K562 (cell line): ENCODE measurements around the gene CNIH4. TPM values are rescaled to one million over a fixed set of nuclear protein-coding genes. Genes with fewer than 3 reads are reported as not detected.

Experiments
- ATAC-seq: fragments of 200-7000 bp; cut with Tn5 transposase; 3 replicates; pipeline ENCODE4 v1.9.1; 2020; ENCODE audit warnings: moderate library complexity
- BruUV-seq: library from RNA; stranded (reverse); fragments of 400-500 nt; replicated peaks from 2 replicates; lab custom pipeline; 2021; lab: Mats Ljungman, UMichigan
- CTCF ChIA-PET: fragments of 300-600 bp; formaldehyde crosslinking; extraction: SDS; loops from one replicate; lab custom pipeline; 2021; ENCODE audit warnings: low intra/inter-chr PET ratio; lab: Yijun Ruan, JAX
- POLR2A ChIA-PET: fragments of 300-600, 350-650 bp; sonication (Branson Sonifier 250); formaldehyde crosslinking; extraction: SDS; loops from one replicate; lab custom pipeline; 2021; ENCODE audit warnings: antibody characterized with exemption, inconsistent platforms; lab: Yijun Ruan, JAX
- DNase-seq, 4 experiments: peaks; one replicate each; pipeline versions ENCODE4 v3.0.0 to v3.0.0-alpha.2; 2011 to 2018; ENCODE audit warnings: low spot score in 3 of 4, mixed read lengths in 3 of 4; ENCODE audit errors: extremely low read depth in 1 of 4
- FAIRE-seq: peaks from 2 replicates; lab custom pipeline; 2011; peaks lifted over from hg19 to GRCh38; lab: Jason Lieb, UNC
- H2AFZ ChIP-seq: 2 replicates; pipeline ENCODE4 v1.6.0; 2011; ENCODE audit warnings: low read depth, low read length, control low read depth, inconsistent platforms
- H3K27ac ChIP-seq: fragments of 200-600 bp; 3 replicates; pipeline ENCODE4 v1.8.0; 2011; ENCODE audit warnings: low read depth, mild to moderate bottlenecking, control low read depth, inconsistent platforms, low read length, moderate library complexity, mixed read lengths; ENCODE audit errors: extremely low read depth
- H3K27me3 ChIP-seq, 2 experiments: fragments of 300-600 bp in 1 of 2; 2 replicates in 1 of 2; 3 replicates in 1 of 2; pipeline versions ENCODE4 v1.6.0 to v1.8.0; 2011; ENCODE audit warnings: inconsistent platforms in 2 of 2, low read length in 2 of 2, mild to moderate bottlenecking in 1 of 2, mixed read lengths in 1 of 2, moderate library complexity in 1 of 2; ENCODE audit not compliant: control insufficient read depth in 2 of 2, insufficient read depth in 2 of 2
- H3K36me3 ChIP-seq: fragments of 300-600 bp; 3 replicates; pipeline ENCODE4 v1.8.0; 2011; ENCODE audit warnings: mild to moderate bottlenecking, low read length, inconsistent platforms; ENCODE audit not compliant: control insufficient read depth, insufficient read depth
- H3K4me1 ChIP-seq, 2 experiments: fragments of 200-600 bp in 1 of 2; replicated peaks in 1 of 2; 2 replicates in 1 of 2; 3 replicates in 1 of 2; pipeline versions ENCODE4 v1.5.1 to v1.8.0; 2011; ENCODE audit warnings: inconsistent platforms in 2 of 2, low read length in 2 of 2, mild to moderate bottlenecking in 1 of 2, mixed read lengths in 1 of 2, moderate library complexity in 1 of 2; ENCODE audit not compliant: control insufficient read depth in 2 of 2, insufficient read depth in 2 of 2
- H3K4me2 ChIP-seq: 2 replicates; pipeline ENCODE4 v1.6.1; 2011; ENCODE audit warnings: low read length, control low read depth, inconsistent platforms, mixed read lengths; ENCODE audit not compliant: insufficient read depth
- H3K4me3 ChIP-seq: fragments of 200-600 bp; sonication (generic), shearing (Covaris generic); 2 replicates; pipeline ENCODE4 v1.5.1; 2016; ENCODE audit warnings: control low read depth, inconsistent platforms
- H3K79me2 ChIP-seq: fragments of 200-600 bp; 3 replicates; pipeline ENCODE4 v1.8.0; 2011; ENCODE audit warnings: low read length, inconsistent platforms; ENCODE audit not compliant: control insufficient read depth, insufficient read depth
- H3K9ac ChIP-seq, 2 experiments: 2 replicates each; pipeline versions ENCODE4 v1.6.0 to v1.6.1; 2011; ENCODE audit warnings: low read depth in 2 of 2, low read length in 2 of 2, control low read depth in 1 of 2, inconsistent platforms in 1 of 2, mild to moderate bottlenecking in 1 of 2, mixed read lengths in 1 of 2; ENCODE audit not compliant: insufficient read depth in 1 of 2
- H3K9me1 ChIP-seq: one replicate; pipeline ENCODE4 v1.6.0; 2011; ENCODE audit warnings: inconsistent platforms, mild to moderate bottlenecking, low read length, moderate library complexity; ENCODE audit not compliant: control insufficient read depth, insufficient read depth
- H3K9me3 ChIP-seq: replicated peaks from 2 replicates; pipeline ENCODE4 v1.5.1; 2011; ENCODE audit warnings: low read depth, low read length, inconsistent platforms; ENCODE audit not compliant: control insufficient read depth, insufficient read depth
- H4K20me1 ChIP-seq: replicated peaks from 2 replicates; pipeline ENCODE4 v1.6.1; 2011; ENCODE audit warnings: low read length, inconsistent platforms, mixed read lengths; ENCODE audit not compliant: control insufficient read depth, insufficient read depth
- KLF1 ChIP-seq: fragments of 450-650 bp; IDR thresholded peaks from 2 replicates; pipeline ENCODE4 v1.6.1; 2016; ENCODE audit warnings: missing genetic modification characterization, missing compliant biosample characterization
- SMAD4 ChIP-seq: fragments of 250-450 bp; sonication (Bioruptor Pico); conservative IDR thresholded peaks from 2 replicates; pipeline ENCODE4 v1.8.0; 2021; ENCODE audit warnings: inconsistent platforms, mild to moderate bottlenecking, moderate library complexity
- SNRNP70 ChIP-seq: fragments of 200-400 bp; formaldehyde crosslinking; optimal IDR thresholded peaks from 2 replicates; pipeline ENCODE3; 2017; ENCODE audit warnings: low read depth, low read length
- ZBTB11 ChIP-seq, 3 experiments: fragments of 200-800 bp in 1 of 3; fragments of 250-450 bp in 1 of 3; fragments of 450-650 bp in 1 of 3; sonication (Bioruptor Pico) in 1 of 3; sonication (Bioruptor generic) in 1 of 3; formaldehyde crosslinking in 1 of 3; IDR thresholded peaks; 2 replicates each; pipeline versions ENCODE4 v1.6.1 to v1.8.0; 2016 to 2022; ENCODE audit warnings: mild to moderate bottlenecking in 2 of 3, missing genetic modification characterization in 2 of 3, missing compliant biosample characterization in 1 of 3, moderate library complexity in 1 of 3
- WGBS: fragments of 100-300 bp; shearing (Covaris generic); methylation state at CpG from one replicate; pipeline ENCODE4 v1.1.6; 2016; ENCODE audit warnings: low coverage, mixed read lengths; ENCODE audit not compliant: insufficient coverage; ENCODE audit errors: missing lambda C conversion rate; 5-methylcytosine and 5-hydroxymethylcytosine counted together
- in situ Hi-C: fragments of 300-500 bp; cut with MboI; formaldehyde crosslinking; loops from 4 replicates; pipeline ENCODE4 v1.15.0; 2018; ENCODE audit warnings: inconsistent platforms, mixed read lengths
- intact Hi-C: fragments of 100-400 bp; cut with micrococcal nuclease; formaldehyde crosslinking; loops from 2 replicates; pipeline ENCODE4 v1.14.2; 2022
- polyA plus RNA-seq, 8 experiments: library from polyadenylated mRNA; depleted of rRNA in 4 of 8; stranded (reverse) in 5 of 8; unstranded in 3 of 8; fragments of >200 nt; fragmentation: Nextera tagmentation in 2 of 8; fragmentation: Illumina TruSeq in 1 of 8; extraction: Ambion mirVana in 2 of 8; extraction: Trizol in 1 of 8; gene quantifications; 2 replicates each; pipeline versions ENCODE4 v1.2.1 to v1.2.3, GENCODE V29; 2011 to 2014; ENCODE audit warnings: inconsistent platforms in 1 of 8, missing spikeins in 1 of 8
- total RNA-seq, 7 experiments: library from RNA; depleted of rRNA in 6 of 7; stranded (reverse); fragments of >200 nt in 6 of 7; fragmentation: Illumina TruSeq in 2 of 7; extraction: Trizol in 2 of 7; gene quantifications; 2 replicates each; pipeline versions ENCODE4 v1.2.1 to v1.2.3, GENCODE V29; 2011 to 2021; ENCODE audit warnings: low replicate concordance in 1 of 7

The CNIH4 gene
- total and polyA plus RNA-seq, 9 of the 15 experiments (the other 6 are each of a cell fraction or from before 2014, with no cell fraction given): 41.3 to 266 (median 61.1) TPM

DNA sequence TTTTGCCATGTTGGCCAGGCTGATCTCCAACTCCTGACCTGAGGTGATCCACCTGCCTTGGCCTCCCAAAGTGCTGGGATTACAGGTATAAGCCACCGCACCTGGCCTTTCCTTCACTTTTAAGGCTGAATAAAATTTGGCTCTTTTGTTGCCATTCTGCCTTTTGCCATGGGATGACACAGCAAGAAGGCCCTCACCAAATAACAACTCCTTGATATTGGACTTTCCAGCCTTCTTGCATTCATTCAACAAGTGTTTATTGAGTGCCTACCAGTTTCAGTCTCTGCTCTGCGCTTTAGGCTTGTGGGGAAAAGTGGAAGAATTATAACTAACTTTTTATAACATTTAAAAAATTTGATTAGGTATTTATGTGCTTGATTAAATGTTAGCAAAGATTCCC lies 24.9 kb upstream of the CNIH4 start:
- TF ChIP-seq KLF1 (tag) (no peak), ZBTB11 (CRISPR knock-in tag; IDR thresholded peaks at IDR 0.05) (no peak), SMAD4 (CRISPR knock-in tag) (no peak), SNRNP70 (no peak)
- BruUV-seq: no TSS peak
- Histone ChIP-seq H3K36me3 (peaks cover 6% of the 10 kb centered on the region), H3K27ac (no peak overlapping the region), H3K9me1 (no peaks in the 10 kb centered on the region), H2AFZ (no peak overlapping the region), H3K79me2 (peaks cover 32% of the 10 kb centered on the region), H3K27me3 (no peaks in the 10 kb centered on the region), H3K4me2 (no peak overlapping the region), H3K4me1 (peaks cover 9 to 22% of the 10 kb centered on the region in 2 experiments), H3K9me3 (no peaks in the 10 kb centered on the region), H3K9ac (no peak overlapping the region), H4K20me1 (no peaks in the 10 kb centered on the region), H3K4me3 (no peak overlapping the region)
- CTCF ChIA-PET: no interaction called here
- DNase-seq (no peak), FAIRE-seq (no peak), ATAC-seq (no peak)
- in situ Hi-C loops (loop anchor here (5.0 to 25.0 kb wide), 2 partner anchors 220 to 635 kb away; partner anchors contain the start of gene FBXO28), intact Hi-C loops (loop anchor here (2.0 to 10.0 kb wide), 7 partner anchors 120 to 593 kb away; partner anchors contain the start of genes DEGS1, DNAH14 and TP53BP2)
- WGBS: 98% methylated on average over 2 of the region's 2 CpGs
- POLR2A ChIA-PET: no interaction called here
